HPDE6-E6E7 (cell line): Measurements from ENCODE around the gene SLC29A4.

Source experiments
- DNase-seq: peaks from one replicate; pipeline ENCODE4 v3.0.0; 2011; ENCODE audit warnings: missing footprints; ENCODE audit errors: extremely low spot score

The SLC29A4 gene

DNA sequence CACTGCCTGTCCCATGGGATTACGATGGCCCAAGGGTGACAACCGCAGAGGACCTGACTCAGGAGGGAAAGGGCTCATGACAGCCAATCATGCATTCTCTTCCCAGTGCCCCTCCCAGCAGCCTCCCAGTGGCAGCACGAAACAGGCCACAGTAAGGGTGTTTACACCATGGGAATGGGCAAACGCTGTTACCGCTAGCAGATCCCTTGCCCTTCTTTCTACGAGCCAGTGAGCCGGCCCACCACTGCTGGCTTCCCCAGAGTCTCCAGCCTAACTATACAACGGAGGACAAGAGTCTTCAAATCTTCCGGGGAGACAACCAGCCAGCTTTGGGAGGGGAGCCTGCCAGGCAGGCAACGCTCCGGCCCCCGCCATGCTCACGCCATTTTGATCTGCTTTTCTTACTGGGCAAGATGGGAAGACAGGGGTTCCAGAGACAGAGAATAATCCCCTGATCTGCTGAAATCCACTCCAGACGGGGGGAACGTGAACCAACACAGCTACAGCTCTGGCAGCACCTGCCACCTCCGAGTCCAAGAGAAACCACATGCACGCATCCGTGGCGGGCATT lies 69.8 kb downstream of the SLC29A4 start:
- no peak for DNase-seq

DNA sequence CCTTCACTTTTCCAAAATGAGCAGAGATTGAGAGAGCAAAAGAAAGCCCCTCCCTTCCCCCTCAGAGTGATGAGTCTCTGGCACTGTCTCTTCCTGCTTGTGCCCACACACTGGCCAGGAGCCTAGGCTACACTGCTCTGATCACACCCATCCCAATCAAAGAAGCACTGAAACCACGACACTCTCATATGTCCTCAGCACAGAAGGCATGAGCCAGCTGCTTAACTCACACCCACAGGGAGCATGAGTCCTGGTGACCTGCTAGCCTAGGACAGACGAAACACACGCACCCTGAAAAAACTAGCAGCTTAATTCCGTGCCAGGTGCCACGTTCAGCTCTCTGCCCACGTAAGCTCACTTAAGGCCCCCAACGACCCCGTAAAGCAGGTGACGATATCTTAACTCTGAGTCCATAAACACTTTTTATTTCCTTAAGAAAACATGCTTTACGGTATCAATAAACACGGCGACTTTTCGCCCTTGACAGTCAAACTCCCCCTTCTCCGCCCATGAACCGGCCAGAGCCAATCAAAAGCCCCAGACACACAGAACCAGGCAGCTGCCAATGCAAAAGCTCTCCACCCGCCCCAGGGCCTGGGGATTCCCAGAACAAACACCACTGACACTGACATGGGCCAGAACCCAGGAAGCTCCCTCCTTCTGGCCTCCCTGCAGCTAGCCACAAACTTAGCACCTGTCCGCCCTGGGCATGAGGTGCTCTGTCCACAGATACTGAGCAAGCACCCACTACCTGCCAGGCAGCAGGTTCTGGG lies 71.9 kb downstream of the SLC29A4 start:
- DNase-seq = no peak
